ENCODE results near the gene ADCYAP1R1. TPM values are rescaled to one million over a fixed set of nuclear protein-coding genes. Genes with fewer than 3 reads are reported as not detected.

ADCYAP1R1 gene
- total RNA-seq, 1 experiment from 2014 or later, result not detected

GRCh38 chr7:31017721-31018120, 34.4 kb upstream of the ADCYAP1R1 start:
- no peak overlapping the region for H3K27ac Mint-ChIP-seq (ENCODE audit: low read depth, unreplicated experiment)
- no peaks in the 10 kb centered on the region for H3K36me3 Mint-ChIP-seq (ENCODE audit: insufficient read depth, unreplicated experiment)
- intact Hi-C loops (cut with micrococcal nuclease), result no loop called here
- H3K27me3 Mint-ChIP-seq (ENCODE audit: insufficient read depth, unreplicated experiment), result peaks cover 37% of the 10 kb centered on the region
- no peaks in the 10 kb centered on the region for H3K4me1 Mint-ChIP-seq (ENCODE audit: insufficient read depth, unreplicated experiment)
- BruUV-seq (replicated peaks), result no TSS peak
- no peak for TF ChIP-seq CTCF (IDR thresholded peaks at IDR 0.05; ENCODE audit: unreplicated experiment)
- POLR2A ChIA-PET, result no interaction called here
- no peak overlapping the region for H3K4me3 Mint-ChIP-seq (ENCODE audit: unreplicated experiment)
- CTCF ChIA-PET, result interaction anchor here (0.6 kb wide), 1 partner anchor 48 kb away, joined by 3 read pairs; no protein-coding TSS in a partner anchor
- H3K9me3 Mint-ChIP-seq (ENCODE audit: unreplicated experiment), result no peaks in the 10 kb centered on the region
- no peak for DNase-seq (ENCODE audit: unreplicated experiment)

GRCh38 chr7:31019509-31019908, 32.6 kb upstream of the ADCYAP1R1 start:
- Mint-ChIP-seq H3K4me3 (ENCODE audit: unreplicated experiment) (no peak overlapping the region), H3K36me3 (ENCODE audit: insufficient read depth, unreplicated experiment) (no peaks in the 10 kb centered on the region), H3K27me3 (ENCODE audit: insufficient read depth, unreplicated experiment) (peaks cover 19% of the 10 kb centered on the region), H3K9me3 (ENCODE audit: unreplicated experiment) (no peaks in the 10 kb centered on the region), H3K4me1 (ENCODE audit: insufficient read depth, unreplicated experiment) (no peaks in the 10 kb centered on the region), H3K27ac (ENCODE audit: low read depth, unreplicated experiment) (no peak overlapping the region)
- ChIA-PET POLR2A (no interaction called here), CTCF (interaction anchor here (0.6 to 2.4 kb wide), 4 partner anchors 36 to 632 kb away, joined by 3 to 8 read pairs (median 3); no protein-coding TSS in a partner anchor)
- DNase-seq (ENCODE audit: unreplicated experiment), result no peak
- BruUV-seq (replicated peaks), result no TSS peak
- intact Hi-C loops (cut with micrococcal nuclease), result no loop called here
- no peak for TF ChIP-seq CTCF (IDR thresholded peaks at IDR 0.05; ENCODE audit: unreplicated experiment)

- no peaks in the 10 kb centered on the region for H3K36me3 Mint-ChIP-seq (ENCODE audit: insufficient read depth, unreplicated experiment)
- peaks cover 14% of the 10 kb centered on the region for H3K27me3 Mint-ChIP-seq (ENCODE audit: insufficient read depth, unreplicated experiment)
- no peak overlapping the region for H3K4me3 Mint-ChIP-seq (ENCODE audit: unreplicated experiment)
- no TSS peak for BruUV-seq (replicated peaks)
- H3K9me3 Mint-ChIP-seq (ENCODE audit: unreplicated experiment), result no peaks in the 10 kb centered on the region
- TF ChIP-seq CTCF (IDR thresholded peaks at IDR 0.05; ENCODE audit: unreplicated experiment), result no peak
- ChIA-PET CTCF (interaction anchor here (0.7 to 2.4 kb wide), 3 partner anchors 37 to 1508 kb away, joined by 3 to 8 read pairs (median 3); no protein-coding TSS in a partner anchor), POLR2A (no interaction called here)
- intact Hi-C loops (cut with micrococcal nuclease), result no loop called here
- H3K27ac Mint-ChIP-seq (ENCODE audit: low read depth, unreplicated experiment), result no peak overlapping the region
- DNase-seq (ENCODE audit: unreplicated experiment), result no peak
- H3K4me1 Mint-ChIP-seq (ENCODE audit: insufficient read depth, unreplicated experiment), result no peaks in the 10 kb centered on the region
These were observed 31.9 kb upstream of the ADCYAP1R1 start for GRCh38 chr7:31020161-31020560.

- DNase-seq (ENCODE audit: unreplicated experiment), result no peak
- Mint-ChIP-seq H3K27ac (ENCODE audit: low read depth, unreplicated experiment) (no peak overlapping the region), H3K36me3 (ENCODE audit: insufficient read depth, unreplicated experiment) (no peaks in the 10 kb centered on the region), H3K4me3 (ENCODE audit: unreplicated experiment) (no peak overlapping the region), H3K4me1 (ENCODE audit: insufficient read depth, unreplicated experiment) (no peaks in the 10 kb centered on the region), H3K9me3 (ENCODE audit: unreplicated experiment) (no peaks in the 10 kb centered on the region), H3K27me3 (ENCODE audit: insufficient read depth, unreplicated experiment) (peaks cover 10% of the 10 kb centered on the region)
- CTCF ChIA-PET, result interaction anchor here (0.5 to 2.4 kb wide), 4 partner anchors 8 to 1507 kb away, joined by 3 to 8 read pairs (median 3); no protein-coding TSS in a partner anchor
- intact Hi-C loops (cut with micrococcal nuclease), result no loop called here
- BruUV-seq (replicated peaks), result no TSS peak
- TF ChIP-seq CTCF (IDR thresholded peaks at IDR 0.05; ENCODE audit: unreplicated experiment), result no peak
- POLR2A ChIA-PET, result no interaction called here
These were observed 31.5 kb upstream of the ADCYAP1R1 start for GRCh38 chr7:31020652-31021051.
